Esophagus muscularis mucosa (tissue), 4 donors: Measurements from ENCODE around the gene IDH3G.

ENCODE experiments used
- EP300 ChIP-seq: sonication (generic); formaldehyde crosslinking; IDR thresholded peaks from one replicate; pipeline ENCODE4 v1.6.1; 2017; ENCODE audit warnings: antibody characterized with exemption
- POLR2A ChIP-seq: fragments of 450-650 bp; IDR thresholded peaks from one replicate; pipeline ENCODE4 v1.6.1; 2017; ENCODE audit warnings: antibody characterized with exemption, moderate library complexity, mild to moderate bottlenecking, low read depth
- POLR2AphosphoS5 ChIP-seq, 2 donors: sonication (generic); formaldehyde crosslinking; IDR thresholded peaks; one replicate each; pipeline ENCODE4 v1.6.1; 2017; ENCODE audit warnings: antibody characterized with exemption in 2 of 2
- TF ChIP-seq, protein P1 (sequence below), 3 experiments: fragments of 200-600 bp in 2 of 3; fragments of 450-650 bp in 1 of 3; sonication (generic) in 2 of 3; IDR thresholded peaks; one replicate each; pipeline ENCODE4 v1.5.1; 2017 to 2019; ENCODE audit warnings: antibody characterized with exemption in 3 of 3, mild to moderate bottlenecking in 2 of 3, moderate library complexity in 1 of 3

DNA sequence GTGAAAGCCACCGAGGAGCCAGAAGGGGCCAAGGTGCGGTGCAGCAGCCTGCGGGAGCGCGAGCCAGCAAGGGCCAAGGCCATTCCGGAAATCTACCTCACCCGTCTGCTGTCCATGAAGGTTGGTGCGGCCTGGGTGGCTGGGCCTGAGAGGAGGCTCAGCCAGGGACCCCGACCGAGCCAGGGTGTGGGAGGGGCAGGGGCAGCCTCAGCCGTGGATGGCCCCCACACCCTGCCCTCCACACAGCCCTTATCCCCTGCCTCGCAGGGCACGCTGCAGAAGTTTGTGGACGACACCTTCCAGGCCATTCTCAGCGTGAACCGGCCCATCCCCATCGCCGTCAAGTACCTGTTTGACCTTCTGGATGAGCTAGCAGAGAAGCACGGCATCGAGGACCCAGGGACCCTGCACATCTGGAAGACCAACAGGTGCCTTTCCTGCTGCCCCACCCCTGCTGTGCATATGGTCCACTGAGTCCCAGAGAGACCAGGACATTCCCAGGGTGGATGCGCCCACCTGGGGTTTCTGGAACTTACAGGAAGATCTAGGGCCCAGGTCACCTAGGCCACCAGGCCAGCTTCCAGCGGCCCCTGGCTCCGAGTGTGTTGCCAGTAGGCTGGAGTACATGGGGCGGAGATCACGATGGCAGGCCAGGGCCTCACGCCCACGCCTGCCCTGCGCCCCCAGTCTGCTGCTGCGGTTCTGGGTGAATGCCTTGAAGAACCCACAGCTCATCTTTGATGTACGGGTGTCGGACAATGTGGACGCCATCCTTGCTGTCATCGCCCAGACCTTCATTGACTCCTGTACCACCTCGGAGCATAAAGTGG, 16.7 kb downstream of the IDH3G start:
- TF ChIP-seq, protein P1, sequence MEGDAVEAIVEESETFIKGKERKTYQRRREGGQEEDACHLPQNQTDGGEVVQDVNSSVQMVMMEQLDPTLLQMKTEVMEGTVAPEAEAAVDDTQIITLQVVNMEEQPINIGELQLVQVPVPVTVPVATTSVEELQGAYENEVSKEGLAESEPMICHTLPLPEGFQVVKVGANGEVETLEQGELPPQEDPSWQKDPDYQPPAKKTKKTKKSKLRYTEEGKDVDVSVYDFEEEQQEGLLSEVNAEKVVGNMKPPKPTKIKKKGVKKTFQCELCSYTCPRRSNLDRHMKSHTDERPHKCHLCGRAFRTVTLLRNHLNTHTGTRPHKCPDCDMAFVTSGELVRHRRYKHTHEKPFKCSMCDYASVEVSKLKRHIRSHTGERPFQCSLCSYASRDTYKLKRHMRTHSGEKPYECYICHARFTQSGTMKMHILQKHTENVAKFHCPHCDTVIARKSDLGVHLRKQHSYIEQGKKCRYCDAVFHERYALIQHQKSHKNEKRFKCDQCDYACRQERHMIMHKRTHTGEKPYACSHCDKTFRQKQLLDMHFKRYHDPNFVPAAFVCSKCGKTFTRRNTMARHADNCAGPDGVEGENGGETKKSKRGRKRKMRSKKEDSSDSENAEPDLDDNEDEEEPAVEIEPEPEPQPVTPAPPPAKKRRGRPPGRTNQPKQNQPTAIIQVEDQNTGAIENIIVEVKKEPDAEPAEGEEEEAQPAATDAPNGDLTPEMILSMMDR (IDR thresholded peaks at IDR 0.05), result no peak
- TF ChIP-seq POLR2A (no peak), POLR2AphosphoS5 (IDR thresholded peaks at IDR 0.05) (no peak), EP300 (no peak)
